LNCAP (cell line): ENCODE measurements around the gene TCF7L1.

Source experiments
- TF ChIP-seq, protein P1 (sequence below): fragments of 450-650 bp; IDR thresholded peaks from 2 replicates; pipeline ENCODE4 v1.5.1; 2017; ENCODE audit warnings: mild to moderate bottlenecking

The TCF7L1 gene

DNA sequence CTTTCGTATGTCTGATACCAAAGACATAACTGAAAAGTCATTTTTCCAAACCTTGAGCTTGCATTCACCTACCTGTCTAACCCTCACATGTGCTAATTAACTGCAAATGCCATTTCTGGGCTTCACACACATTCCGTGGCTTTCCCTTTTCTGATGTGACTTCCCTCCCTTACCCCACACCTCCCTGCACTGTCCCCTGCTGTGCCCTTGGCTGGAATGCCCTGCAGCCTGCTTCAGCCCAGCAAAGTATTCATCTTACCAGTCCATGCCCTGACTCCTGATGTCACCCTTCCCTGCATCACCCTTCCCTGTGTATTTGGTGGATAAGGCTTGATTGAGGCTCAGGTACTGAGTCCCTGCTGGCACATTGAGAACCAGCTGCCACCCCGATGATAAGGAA lies 209.0 kb downstream of the TCF7L1 start:
- TF ChIP-seq, protein P1, sequence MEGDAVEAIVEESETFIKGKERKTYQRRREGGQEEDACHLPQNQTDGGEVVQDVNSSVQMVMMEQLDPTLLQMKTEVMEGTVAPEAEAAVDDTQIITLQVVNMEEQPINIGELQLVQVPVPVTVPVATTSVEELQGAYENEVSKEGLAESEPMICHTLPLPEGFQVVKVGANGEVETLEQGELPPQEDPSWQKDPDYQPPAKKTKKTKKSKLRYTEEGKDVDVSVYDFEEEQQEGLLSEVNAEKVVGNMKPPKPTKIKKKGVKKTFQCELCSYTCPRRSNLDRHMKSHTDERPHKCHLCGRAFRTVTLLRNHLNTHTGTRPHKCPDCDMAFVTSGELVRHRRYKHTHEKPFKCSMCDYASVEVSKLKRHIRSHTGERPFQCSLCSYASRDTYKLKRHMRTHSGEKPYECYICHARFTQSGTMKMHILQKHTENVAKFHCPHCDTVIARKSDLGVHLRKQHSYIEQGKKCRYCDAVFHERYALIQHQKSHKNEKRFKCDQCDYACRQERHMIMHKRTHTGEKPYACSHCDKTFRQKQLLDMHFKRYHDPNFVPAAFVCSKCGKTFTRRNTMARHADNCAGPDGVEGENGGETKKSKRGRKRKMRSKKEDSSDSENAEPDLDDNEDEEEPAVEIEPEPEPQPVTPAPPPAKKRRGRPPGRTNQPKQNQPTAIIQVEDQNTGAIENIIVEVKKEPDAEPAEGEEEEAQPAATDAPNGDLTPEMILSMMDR: no peak

DNA sequence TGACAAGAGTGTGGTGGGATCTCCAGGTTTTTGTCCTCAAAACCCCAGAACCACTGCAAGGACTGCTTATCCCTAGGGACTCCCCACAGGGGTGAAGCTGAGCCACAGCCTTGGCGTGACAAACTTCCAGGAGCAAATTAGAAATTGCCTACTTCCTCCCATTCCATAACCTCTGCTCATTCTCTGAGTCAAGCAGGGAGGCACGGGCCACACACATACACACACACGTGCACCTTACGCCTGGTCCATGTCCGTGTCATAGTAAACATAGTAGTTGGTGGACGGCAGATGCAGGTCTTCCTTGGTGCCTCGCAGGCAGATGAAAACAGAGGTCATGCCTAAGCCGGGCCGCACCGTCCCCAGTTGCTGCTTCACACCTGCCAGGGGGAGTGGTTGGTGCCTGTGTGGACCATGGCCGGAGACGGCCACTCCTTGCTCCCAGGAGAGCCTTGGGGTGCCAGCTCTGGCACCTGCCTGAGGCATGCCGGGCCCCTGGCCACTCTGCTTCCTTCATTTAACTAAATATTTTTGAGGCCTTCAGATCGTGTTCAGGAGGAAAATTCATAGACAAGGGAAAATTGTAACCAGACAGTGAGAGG lies 211.3 kb downstream of the TCF7L1 start:
- TF ChIP-seq, protein P1: no peak

DNA sequence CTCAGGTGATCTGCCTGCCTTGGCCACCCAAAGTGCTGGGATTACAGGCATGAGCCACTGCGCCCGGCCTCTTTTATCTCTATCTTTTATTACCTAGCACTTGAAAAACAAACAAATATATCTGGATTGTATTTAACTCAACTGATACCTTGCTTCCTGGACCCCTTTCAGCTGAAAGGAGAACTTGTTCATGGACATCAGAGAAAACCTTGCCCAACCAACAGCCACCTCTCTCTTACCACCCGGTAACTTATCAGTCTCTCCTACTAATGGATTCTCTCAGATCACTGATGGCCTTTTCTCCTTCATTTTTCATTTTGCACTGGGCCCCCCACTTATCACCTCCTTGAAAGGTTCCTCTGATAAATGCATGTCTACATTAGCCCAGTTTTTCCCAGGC lies 214.4 kb downstream of the TCF7L1 start:
- TF ChIP-seq, protein P1: no peak

DNA sequence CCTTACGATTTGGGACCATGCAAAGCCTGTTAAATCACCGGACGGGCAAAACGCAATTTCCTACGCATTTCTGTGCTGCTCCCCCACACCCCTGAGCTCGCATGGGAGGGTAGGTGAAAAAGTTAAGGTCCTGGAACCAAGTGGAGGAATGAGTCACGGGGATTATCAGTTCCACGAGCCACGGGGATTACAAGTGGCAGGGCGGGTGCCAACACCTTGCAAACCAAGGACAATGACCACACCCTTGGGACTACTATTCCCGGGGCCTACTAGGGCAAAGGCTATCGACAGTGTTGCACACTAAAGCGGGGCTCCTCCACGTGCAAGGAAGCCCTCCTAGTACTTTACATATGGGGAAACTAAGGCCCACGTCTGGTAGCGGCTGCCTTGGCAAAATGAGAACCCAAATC lies 220.7 kb downstream of the TCF7L1 start:
- TF ChIP-seq, protein P1: no peak

DNA sequence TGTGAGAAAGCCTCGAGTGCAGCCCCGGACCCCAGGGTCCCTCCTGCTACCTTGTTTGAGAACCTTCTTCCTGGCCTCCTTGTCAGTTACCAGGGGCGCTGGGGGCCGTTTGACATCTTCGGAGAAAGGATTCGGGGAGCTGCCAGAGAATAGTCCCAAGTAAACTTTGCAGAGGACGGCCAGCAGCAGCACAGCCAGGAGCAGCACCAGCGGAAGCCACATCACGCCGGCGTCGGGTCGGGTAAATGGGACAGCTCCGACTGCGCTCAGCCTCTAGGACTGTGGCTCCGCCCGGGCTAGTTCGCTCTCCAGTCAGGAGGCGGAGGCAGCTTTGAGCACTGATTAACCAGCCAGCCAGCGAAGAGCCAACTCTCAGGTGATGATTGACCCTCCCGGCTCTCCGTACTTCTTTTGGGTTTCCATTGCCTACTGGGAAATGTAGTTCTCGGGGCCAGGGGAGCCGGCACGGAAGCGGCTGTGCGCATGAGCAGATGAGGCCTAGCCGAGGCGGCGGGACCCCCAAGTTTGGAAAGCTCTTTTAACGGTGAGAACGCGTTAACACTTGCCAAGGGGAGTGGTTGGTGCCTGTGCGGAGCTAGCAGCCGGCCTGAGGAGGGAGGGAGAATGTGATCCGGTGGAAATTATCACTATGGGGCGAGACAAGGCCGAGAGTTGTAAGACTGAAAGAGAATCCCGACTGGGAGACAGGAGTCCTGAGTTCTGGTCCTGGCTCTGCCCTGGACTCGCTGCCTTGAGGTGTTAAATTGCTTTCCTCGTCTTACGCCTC lies 221.3 kb downstream of the TCF7L1 start, which contains the start of the genes ELMOD3 and RETSAT:
ELMOD3 (plus strand) TSS at position 484 of the 787 bp plus-strand sequence. CDS start 2,430 bp downstream, outside the sequence.
RETSAT (minus strand) TSS at position 243 of the 787 bp plus-strand sequence; CDS start at position 222, 21 bp downstream.
- TF ChIP-seq, protein P1: no peak

DNA sequence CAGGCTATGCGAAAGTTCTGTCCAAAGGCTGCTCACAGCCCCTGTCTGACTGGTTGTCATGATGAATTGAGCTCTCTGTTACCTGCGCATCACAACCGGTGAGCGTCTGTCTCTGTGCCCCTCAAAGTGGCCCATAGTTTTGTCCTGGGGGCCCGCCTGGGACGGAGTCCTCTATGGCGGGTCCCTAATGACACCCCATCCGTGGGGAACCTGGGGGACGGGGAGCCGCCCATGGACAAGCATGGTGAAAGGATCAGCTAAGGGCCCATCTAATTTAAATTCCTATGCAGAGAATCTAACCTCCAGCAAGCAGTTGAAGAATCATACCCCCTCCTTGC lies 221.8 kb downstream of the TCF7L1 start:
- TF ChIP-seq, protein P1: no peak

DNA sequence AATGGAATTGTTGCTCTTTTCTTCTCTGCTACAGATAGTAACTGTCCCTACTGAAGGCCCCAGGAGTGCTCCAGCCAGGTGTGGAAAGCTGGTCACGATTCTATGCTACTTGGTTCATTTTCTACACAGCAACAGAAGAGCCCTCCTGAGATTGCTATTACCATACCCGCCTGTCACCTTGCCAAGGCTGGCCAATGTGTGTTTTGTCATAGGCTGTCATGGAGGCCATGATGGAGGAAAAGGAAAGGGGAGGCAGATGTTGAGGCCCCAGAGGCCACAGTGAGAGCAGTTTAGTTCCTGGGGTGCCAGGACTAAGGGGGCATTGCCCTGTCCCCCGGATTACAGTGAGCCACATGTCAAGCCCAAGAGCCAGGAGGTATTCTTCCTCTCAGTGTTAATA lies 222.3 kb downstream of the TCF7L1 start:
- TF ChIP-seq, protein P1: no peak
